Stimulated activated CD4-positive, alpha-beta T cell treated with anti-CD3 and anti-CD28 coated beads, Interleukin-4, amount 100 ng/mL, for 1 hour (primary cell): ENCODE measurements around the gene ZMIZ2.

ENCODE experiments used
- DNase-seq: peaks from one replicate; pipeline ENCODE4 v3.0.0-alpha.2; 2020

Gene ZMIZ2

DNA sequence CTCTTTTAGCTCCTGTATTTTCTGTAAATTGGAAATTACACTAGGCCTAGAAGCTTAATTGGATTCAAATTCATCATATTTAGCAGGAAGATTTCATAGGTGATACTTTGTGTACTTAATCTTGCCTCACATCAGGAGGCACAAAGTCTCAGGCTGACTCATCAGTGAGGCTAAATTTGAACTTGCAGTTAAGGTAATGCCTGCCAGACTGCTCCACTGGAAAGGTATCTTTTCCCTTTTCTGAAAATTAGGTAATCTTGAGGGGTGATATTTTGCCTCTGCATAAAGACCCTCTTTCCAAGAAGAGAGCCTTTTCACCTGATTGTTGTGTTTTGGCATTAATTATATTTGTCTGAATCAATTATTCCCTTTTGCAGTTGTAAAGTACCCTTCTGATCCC lies 62.4 kb downstream of the ZMIZ2 start:
- DNase-seq, result no peak

- DNase-seq, result no peak
These were observed 62.9 kb downstream of the ZMIZ2 start for GRCh38 chr7:44811571-44811970.

GRCh38 chr7:44814919-44815318 lies 66.3 kb downstream of the ZMIZ2 start:
- no peak for DNase-seq

DNA sequence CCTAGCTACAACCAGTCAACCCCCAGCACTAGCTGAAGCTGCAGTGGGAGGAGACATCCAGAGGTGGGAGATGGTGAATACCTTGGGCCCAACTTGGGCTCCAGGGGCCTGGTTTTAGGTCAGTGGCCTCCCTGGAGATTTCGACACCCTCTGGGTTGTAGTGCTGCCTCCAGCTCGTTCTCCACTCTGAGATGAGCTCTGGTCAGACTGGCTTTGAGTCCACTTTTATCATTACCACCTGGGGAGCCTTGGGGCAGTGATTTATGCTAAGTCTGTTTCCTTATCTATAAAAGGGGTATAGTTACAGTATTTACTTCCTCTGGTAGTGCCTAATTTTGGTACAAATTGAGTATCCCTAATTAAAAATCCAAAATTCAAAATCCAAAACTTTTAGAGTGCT lies 70.6 kb downstream of the ZMIZ2 start:
- DNase-seq, result no peak
